ENCODE measurements around the gene RNF128.

The RNF128 gene

DNA sequence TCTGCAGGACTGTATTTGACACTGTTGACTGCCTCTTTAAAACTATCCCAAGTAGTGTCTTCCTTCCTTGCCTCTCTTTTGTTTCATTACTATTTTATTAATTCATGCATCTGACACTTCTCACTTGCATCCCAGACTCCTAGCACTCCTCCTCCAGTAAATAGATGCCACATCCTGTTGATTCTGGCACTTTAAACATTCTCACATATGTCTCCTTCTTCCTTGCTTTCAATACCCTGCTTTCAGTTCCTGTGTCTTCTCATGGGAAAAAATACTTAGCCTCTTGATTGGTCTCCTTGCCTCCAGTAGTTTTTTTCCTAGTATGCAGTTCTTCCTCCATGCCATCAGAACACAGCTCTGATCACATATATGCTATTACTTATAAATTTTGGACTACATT lies 5.1 kb downstream of the RNF128 start:
- TF ChIP-seq, protein P1, sequence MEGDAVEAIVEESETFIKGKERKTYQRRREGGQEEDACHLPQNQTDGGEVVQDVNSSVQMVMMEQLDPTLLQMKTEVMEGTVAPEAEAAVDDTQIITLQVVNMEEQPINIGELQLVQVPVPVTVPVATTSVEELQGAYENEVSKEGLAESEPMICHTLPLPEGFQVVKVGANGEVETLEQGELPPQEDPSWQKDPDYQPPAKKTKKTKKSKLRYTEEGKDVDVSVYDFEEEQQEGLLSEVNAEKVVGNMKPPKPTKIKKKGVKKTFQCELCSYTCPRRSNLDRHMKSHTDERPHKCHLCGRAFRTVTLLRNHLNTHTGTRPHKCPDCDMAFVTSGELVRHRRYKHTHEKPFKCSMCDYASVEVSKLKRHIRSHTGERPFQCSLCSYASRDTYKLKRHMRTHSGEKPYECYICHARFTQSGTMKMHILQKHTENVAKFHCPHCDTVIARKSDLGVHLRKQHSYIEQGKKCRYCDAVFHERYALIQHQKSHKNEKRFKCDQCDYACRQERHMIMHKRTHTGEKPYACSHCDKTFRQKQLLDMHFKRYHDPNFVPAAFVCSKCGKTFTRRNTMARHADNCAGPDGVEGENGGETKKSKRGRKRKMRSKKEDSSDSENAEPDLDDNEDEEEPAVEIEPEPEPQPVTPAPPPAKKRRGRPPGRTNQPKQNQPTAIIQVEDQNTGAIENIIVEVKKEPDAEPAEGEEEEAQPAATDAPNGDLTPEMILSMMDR (IDR thresholded peaks at IDR 0.05; ENCODE audit: low read depth, low read length): no peak
- H3K36me3 ChIP-seq: no peaks in the 10 kb centered on the region
- DNase-seq: no peak
- peaks cover 9% of the 10 kb centered on the region for H3K27me3 ChIP-seq
- H3K9me3 ChIP-seq: no peaks in the 10 kb centered on the region
- H3K4me1 ChIP-seq: no peaks in the 10 kb centered on the region
- H3K4me3 ChIP-seq (ENCODE audit: low read depth, low read length): no peak overlapping the region

- Histone ChIP-seq H3K27me3 (no peaks in the 10 kb centered on the region), H3K4me3 (ENCODE audit: low read depth, low read length) (no peak overlapping the region), H3K36me3 (no peaks in the 10 kb centered on the region), H3K4me1 (no peaks in the 10 kb centered on the region), H3K9me3 (no peaks in the 10 kb centered on the region)
- TF ChIP-seq, protein P1 (IDR thresholded peaks at IDR 0.05; ENCODE audit: low read depth, low read length): no peak
- no peak for DNase-seq
These were observed 8.3 kb downstream of the RNF128 start for GRCh38 chrX:106734827-106735226.

DNA sequence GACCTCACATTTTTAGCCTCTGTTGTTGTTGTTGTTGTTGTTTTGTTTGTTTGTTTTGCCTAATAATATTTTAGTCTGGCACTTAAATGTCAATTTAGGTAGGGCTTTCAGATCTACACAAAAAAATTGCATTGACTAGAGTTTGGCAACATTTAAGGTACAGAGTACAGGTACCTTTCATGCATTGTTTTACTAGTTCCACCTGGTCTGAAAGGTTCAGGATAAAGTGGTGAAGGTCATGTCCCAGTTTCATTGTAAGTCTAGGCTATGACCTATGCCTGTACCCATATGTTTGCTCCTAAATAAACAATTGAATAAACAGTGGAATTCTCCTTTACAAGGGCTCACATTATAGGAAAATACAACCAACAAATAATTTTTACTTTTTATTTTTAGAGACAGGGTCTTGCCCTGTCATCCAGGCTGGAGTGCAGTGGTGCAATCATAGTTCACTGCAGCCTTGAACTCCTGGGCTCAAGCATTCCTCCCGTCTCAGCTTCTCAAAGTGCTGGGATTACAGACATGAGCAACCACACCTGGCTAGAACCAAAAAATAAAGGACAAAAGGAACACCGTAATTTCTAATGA lies 13.8 kb downstream of the RNF128 start:
- Histone ChIP-seq H3K27me3 (no peaks in the 10 kb centered on the region), H3K4me3 (ENCODE audit: low read depth, low read length) (no peak overlapping the region), H3K4me1 (no peaks in the 10 kb centered on the region), H3K36me3 (no peaks in the 10 kb centered on the region), H3K9me3 (no peaks in the 10 kb centered on the region)
- DNase-seq: no peak
- TF ChIP-seq, protein P1 (IDR thresholded peaks at IDR 0.05; ENCODE audit: low read depth, low read length): no peak

DNA sequence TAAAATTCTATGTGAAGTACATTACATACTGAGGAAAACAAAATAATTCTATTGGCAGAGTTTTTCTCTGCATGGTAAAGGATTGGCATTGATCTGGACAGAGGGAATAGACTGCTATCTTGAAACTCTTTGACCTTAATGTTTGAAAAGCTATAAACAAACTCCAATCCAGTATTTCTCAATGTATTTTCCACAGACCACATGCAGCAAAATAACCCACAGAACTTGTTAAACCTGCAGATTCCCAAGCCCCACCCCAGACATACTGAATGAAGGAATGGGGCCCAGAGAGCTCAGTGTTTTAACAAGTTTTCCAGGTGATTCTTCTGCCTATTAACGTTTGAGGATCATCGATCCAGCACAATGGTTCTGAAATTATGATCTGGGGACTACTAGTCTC lies 15.7 kb downstream of the RNF128 start:
- no peaks in the 10 kb centered on the region for H3K36me3 ChIP-seq
- no peaks in the 10 kb centered on the region for H3K4me1 ChIP-seq
- no peak for DNase-seq
- H3K9me3 ChIP-seq: no peaks in the 10 kb centered on the region
- TF ChIP-seq, protein P1 (IDR thresholded peaks at IDR 0.05; ENCODE audit: low read depth, low read length): no peak
- H3K4me3 ChIP-seq (ENCODE audit: low read depth, low read length): no peak overlapping the region
- no peaks in the 10 kb centered on the region for H3K27me3 ChIP-seq

DNA sequence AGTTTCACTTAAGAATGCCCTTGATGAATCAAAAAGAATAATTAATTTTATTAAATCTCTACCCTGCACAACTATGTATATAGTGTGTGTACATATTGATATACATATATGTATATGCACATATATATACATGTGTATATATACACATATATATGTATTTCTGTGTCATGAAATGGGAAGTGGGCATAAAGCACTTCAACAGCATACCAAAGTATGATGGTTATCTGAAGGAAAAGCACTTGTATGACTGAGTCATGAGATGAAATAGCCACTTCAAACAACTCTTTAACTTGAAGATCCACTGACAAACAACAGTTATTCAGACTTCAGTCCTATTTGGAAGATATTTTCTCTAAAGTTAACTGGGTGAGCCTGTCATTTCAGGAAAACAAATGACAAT lies 16.3 kb downstream of the RNF128 start:
- DNase-seq: no peak
- TF ChIP-seq, protein P1 (IDR thresholded peaks at IDR 0.05; ENCODE audit: low read depth, low read length): no peak
- H3K36me3 ChIP-seq: no peaks in the 10 kb centered on the region

GRCh38 chrX:106748377-106748776 lies 21.9 kb downstream of the RNF128 start:
- no peak for DNase-seq
- Histone ChIP-seq H3K9me3 (no peaks in the 10 kb centered on the region), H3K27me3 (no peaks in the 10 kb centered on the region), H3K36me3 (no peaks in the 10 kb centered on the region), H3K4me3 (ENCODE audit: low read depth, low read length) (no peak overlapping the region), H3K4me1 (no peaks in the 10 kb centered on the region)
- TF ChIP-seq, protein P1 (IDR thresholded peaks at IDR 0.05; ENCODE audit: low read depth, low read length): no peak

More for the DNA sequence above, 16.3 kb downstream of the RNF128 start:
- Histone ChIP-seq H3K4me3 (ENCODE audit: low read depth, low read length) (no peak overlapping the region), H3K27me3 (no peaks in the 10 kb centered on the region), H3K4me1 (no peaks in the 10 kb centered on the region), H3K9me3 (no peaks in the 10 kb centered on the region)

Measured in BE2C (cell line).